Vagina (tissue), 2 donors: ENCODE measurements around the gene TXN2. TPM values are rescaled to one million over a fixed set of nuclear protein-coding genes. Genes with fewer than 3 reads are reported as not detected.

Experiments
- DNase-seq, 2 donors: peaks; one replicate each; pipeline ENCODE4 v3.0.0-alpha.2; 2017; ENCODE audit errors: extremely low spot score in 2 of 2
- H3K27ac ChIP-seq: fragments of 200-600 bp; sonication (generic); one replicate; pipeline ENCODE4 v1.5.1; 2019
- H3K27me3 ChIP-seq: fragments of 200-600 bp; sonication (generic); one replicate; pipeline ENCODE4 v1.5.1; 2019
- H3K36me3 ChIP-seq, 2 donors: fragments of 200-600 bp; sonication (generic); one replicate each; pipeline ENCODE4 v1.5.1; 2017 to 2019
- H3K4me1 ChIP-seq: fragments of 200-600 bp; sonication (generic); one replicate; pipeline ENCODE4 v1.5.1; 2019
- H3K4me3 ChIP-seq, 2 donors: fragments of 200-600 bp; sonication (generic); 1 replicate in 1 of 2; 2 replicates in 1 of 2; pipeline ENCODE4 v1.5.1; 2016 to 2019
- H3K9me3 ChIP-seq: fragments of 200-600 bp; sonication (generic); one replicate; pipeline ENCODE4 v1.5.1; 2019
- POLR2A ChIP-seq, 2 donors: fragments of 450-650 bp; IDR thresholded peaks; one replicate each; pipeline ENCODE4 v1.6.1; 2017; ENCODE audit warnings: antibody characterized with exemption in 2 of 2, mild to moderate bottlenecking in 2 of 2, moderate library complexity in 2 of 2
- POLR2AphosphoS5 ChIP-seq, 2 donors: sonication (generic); formaldehyde crosslinking; IDR thresholded peaks; one replicate each; pipeline ENCODE4 v1.9.0; 2017; ENCODE audit warnings: antibody characterized with exemption in 2 of 2, mild to moderate bottlenecking in 2 of 2, low read depth in 1 of 2; ENCODE audit not compliant: insufficient read depth in 1 of 2
- intact Hi-C: fragments of 100-400 bp; cut with DNase I; formaldehyde crosslinking; loops from one replicate; pipeline ENCODE4 v1.15.1; 2023
- total RNA-seq: library from RNA; depleted of rRNA; stranded (reverse); fragments of >200 nt; gene quantifications from one replicate; pipeline ENCODE4 v1.2.3, GENCODE V29; 2016
- TF ChIP-seq, protein P1 (sequence below), 3 experiments: fragments of 450-650 bp in 2 of 3; fragments of 200-600 bp in 1 of 3; sonication (generic) in 1 of 3; IDR thresholded peaks; one replicate each; pipeline ENCODE4 v1.5.1; 2017 to 2019; ENCODE audit warnings: antibody characterized with exemption in 3 of 3, mild to moderate bottlenecking in 2 of 3, moderate library complexity in 2 of 3

Gene TXN2, protein sequence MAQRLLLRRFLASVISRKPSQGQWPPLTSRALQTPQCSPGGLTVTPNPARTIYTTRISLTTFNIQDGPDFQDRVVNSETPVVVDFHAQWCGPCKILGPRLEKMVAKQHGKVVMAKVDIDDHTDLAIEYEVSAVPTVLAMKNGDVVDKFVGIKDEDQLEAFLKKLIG
- total RNA-seq = 46.9 TPM

DNA sequence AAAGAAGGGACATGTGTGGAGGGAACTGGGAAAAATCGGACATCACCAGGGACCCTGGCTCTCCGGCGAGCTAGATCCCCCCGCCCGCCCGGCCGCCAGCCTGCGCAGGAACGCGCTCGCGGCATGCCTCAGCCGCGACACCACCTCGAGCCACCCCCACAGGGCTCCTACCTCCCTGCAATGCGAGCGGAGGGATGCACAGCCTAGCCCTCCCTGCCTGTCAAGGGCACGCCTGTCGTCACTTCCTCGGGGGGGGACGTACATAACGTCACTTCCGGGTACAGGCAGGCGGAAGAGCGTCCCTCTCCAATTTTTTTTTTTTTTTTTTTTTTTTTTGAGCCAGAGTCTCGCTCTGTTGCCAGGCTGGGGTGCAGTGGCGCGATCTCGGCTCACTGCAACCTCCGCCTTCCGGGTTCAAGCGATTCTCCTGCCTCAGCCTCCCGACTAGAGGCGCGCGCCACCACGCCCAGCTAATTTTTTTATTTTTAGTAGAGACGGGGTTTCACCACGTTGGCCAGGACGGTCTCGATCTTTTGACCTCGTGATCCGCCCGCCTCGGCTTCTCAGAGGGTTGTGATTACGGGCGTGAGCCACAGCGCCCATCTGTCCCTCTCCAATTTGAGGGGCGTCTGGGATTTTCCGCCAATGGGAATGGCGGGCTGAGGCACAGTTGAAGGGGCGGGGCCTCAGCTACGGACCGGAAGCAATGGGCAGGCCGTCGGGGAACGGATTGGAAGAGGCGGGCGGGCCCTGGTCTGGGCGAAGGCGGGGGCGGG is at the start of gene TXN2:
Gene TXN2 (minus strand): TSS at position 248 of the 776 bp plus-strand sequence. CDS start 803 bp downstream, outside the sequence.
- DNase-seq = peak in 1 of 2 donors; percentile 97
- Histone ChIP-seq H3K36me3 (peaks cover 0 to 28% of the 10 kb centered on the region in 2 donors), H3K9me3 (no peaks in the 10 kb centered on the region), H3K27me3 (no peaks in the 10 kb centered on the region), H3K4me3 (peak within 1 kb of the TSS; percentile 56 to 77), H3K4me1 (peaks cover 19% of the 10 kb centered on the region), H3K27ac (peak within 1 kb of the TSS; percentile 98)
- intact Hi-C loops = loop anchor here (10.0 kb wide), 1 partner anchor 337 kb away; no protein-coding TSS in a partner anchor
- TF ChIP-seq POLR2A (IDR thresholded peaks at IDR 0.05) (peak in 1 of 2 donors; percentile 66), POLR2AphosphoS5 (IDR thresholded peaks at IDR 0.05; ENCODE audit: insufficient read depth in 1 of 2, low read depth in 1 of 2) (peak; percentile 86 to 96)
- TF ChIP-seq, protein P1, sequence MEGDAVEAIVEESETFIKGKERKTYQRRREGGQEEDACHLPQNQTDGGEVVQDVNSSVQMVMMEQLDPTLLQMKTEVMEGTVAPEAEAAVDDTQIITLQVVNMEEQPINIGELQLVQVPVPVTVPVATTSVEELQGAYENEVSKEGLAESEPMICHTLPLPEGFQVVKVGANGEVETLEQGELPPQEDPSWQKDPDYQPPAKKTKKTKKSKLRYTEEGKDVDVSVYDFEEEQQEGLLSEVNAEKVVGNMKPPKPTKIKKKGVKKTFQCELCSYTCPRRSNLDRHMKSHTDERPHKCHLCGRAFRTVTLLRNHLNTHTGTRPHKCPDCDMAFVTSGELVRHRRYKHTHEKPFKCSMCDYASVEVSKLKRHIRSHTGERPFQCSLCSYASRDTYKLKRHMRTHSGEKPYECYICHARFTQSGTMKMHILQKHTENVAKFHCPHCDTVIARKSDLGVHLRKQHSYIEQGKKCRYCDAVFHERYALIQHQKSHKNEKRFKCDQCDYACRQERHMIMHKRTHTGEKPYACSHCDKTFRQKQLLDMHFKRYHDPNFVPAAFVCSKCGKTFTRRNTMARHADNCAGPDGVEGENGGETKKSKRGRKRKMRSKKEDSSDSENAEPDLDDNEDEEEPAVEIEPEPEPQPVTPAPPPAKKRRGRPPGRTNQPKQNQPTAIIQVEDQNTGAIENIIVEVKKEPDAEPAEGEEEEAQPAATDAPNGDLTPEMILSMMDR (IDR thresholded peaks at IDR 0.05) = no peak

GRCh38 chr22:36528795-36529751 is 47.6 kb upstream of the TXN2 start, which contains the start of gene EIF3D:
TSS of gene EIF3D (minus strand) at chr22:36529166. CDS start at chr22:36526121, 3,045 bp downstream.
- Histone ChIP-seq H3K4me1 (peaks cover 23% of the 10 kb centered on the region), H3K27ac (peak within 1 kb of the TSS; percentile 90), H3K27me3 (no peaks in the 10 kb centered on the region), H3K36me3 (peaks cover 0 to 22% of the 10 kb centered on the region in 2 donors), H3K9me3 (no peaks in the 10 kb centered on the region), H3K4me3 (peak within 1 kb of the TSS; percentile 58 to 91)
- peak; percentile 97 to 99 for TF ChIP-seq POLR2AphosphoS5 (IDR thresholded peaks at IDR 0.05; ENCODE audit: insufficient read depth in 1 of 2, low read depth in 1 of 2)
- peak in 1 of 2 donors; percentile 4 for TF ChIP-seq POLR2A (IDR thresholded peaks at IDR 0.05)
- TF ChIP-seq, protein P1 (IDR thresholded peaks at IDR 0.05) = no peak
- peak in 1 of 2 donors; percentile 99 for DNase-seq
- intact Hi-C loops = no loop called here

DNA sequence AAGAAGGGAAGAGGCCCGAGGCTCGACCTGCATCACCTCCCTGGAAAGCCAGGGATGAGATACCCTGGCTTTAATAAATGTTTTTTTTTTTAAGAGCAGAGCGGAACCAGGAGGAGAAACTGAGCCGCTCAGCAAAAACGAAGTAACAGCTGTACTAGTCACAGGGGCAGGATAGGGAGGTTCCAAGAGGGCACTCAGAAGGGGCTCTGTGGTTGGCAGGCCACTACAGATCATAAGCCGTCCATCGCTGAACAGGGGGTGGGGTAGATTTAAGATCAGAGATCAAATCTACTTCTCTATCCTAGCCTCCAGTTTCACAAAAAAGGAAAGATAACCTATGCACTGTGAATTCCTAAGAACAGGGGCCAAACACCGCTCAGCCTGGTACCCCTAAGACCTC is 46.9 kb upstream of the TXN2 start:
- no peak for DNase-seq
- Histone ChIP-seq H3K27me3 (no peaks in the 10 kb centered on the region), H3K27ac (peak overlapping the region; percentile 90), H3K4me1 (peaks cover 23% of the 10 kb centered on the region), H3K4me3 (peak overlapping the region; percentile 58 to 91), H3K9me3 (no peaks in the 10 kb centered on the region), H3K36me3 (peaks cover 0 to 29% of the 10 kb centered on the region in 2 donors)
- TF ChIP-seq, protein P1 (IDR thresholded peaks at IDR 0.05) = no peak
- TF ChIP-seq POLR2A (IDR thresholded peaks at IDR 0.05) (no peak), POLR2AphosphoS5 (IDR thresholded peaks at IDR 0.05; ENCODE audit: insufficient read depth in 1 of 2, low read depth in 1 of 2) (no peak)
- intact Hi-C loops = no loop called here

- no peak for DNase-seq
- Histone ChIP-seq H3K36me3 (peaks cover 0 to 84% of the 10 kb centered on the region in 2 donors), H3K9me3 (no peaks in the 10 kb centered on the region), H3K4me1 (peaks cover 8% of the 10 kb centered on the region), H3K27ac (no peak overlapping the region), H3K27me3 (no peaks in the 10 kb centered on the region), H3K4me3 (no peak overlapping the region)
- intact Hi-C loops = no loop called here
- TF ChIP-seq POLR2A (IDR thresholded peaks at IDR 0.05) (no peak), POLR2AphosphoS5 (IDR thresholded peaks at IDR 0.05; ENCODE audit: insufficient read depth in 1 of 2, low read depth in 1 of 2) (no peak)
- TF ChIP-seq, protein P1 (IDR thresholded peaks at IDR 0.05) = no peak
Measured at GRCh38 chr22:36522662-36523061, 41.2 kb upstream of the TXN2 start.
